ENCODE data around the gene AHSG.

DNA sequence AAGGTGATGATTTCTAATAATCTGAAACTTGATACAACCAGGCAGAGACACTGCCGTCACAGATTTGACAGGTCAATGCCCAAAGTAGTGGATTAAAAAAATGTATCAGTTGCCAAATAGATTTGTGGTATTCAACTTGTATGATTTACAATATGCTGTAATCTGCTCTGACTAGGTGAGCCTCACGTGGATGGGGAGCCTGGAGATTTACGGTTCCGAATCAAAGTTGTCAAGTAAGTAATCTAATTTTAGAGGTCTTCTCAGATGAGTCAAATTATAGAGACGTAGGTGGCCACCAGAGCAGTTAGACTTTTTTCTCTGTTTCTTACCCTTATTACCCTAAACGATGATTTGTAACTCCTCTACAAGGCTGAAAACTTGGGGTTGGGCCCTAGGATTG lies 30.3 kb upstream of the AHSG start:
- TF ChIP-seq, protein P1, sequence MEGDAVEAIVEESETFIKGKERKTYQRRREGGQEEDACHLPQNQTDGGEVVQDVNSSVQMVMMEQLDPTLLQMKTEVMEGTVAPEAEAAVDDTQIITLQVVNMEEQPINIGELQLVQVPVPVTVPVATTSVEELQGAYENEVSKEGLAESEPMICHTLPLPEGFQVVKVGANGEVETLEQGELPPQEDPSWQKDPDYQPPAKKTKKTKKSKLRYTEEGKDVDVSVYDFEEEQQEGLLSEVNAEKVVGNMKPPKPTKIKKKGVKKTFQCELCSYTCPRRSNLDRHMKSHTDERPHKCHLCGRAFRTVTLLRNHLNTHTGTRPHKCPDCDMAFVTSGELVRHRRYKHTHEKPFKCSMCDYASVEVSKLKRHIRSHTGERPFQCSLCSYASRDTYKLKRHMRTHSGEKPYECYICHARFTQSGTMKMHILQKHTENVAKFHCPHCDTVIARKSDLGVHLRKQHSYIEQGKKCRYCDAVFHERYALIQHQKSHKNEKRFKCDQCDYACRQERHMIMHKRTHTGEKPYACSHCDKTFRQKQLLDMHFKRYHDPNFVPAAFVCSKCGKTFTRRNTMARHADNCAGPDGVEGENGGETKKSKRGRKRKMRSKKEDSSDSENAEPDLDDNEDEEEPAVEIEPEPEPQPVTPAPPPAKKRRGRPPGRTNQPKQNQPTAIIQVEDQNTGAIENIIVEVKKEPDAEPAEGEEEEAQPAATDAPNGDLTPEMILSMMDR (IDR thresholded peaks at IDR 0.05 in 4 of 5, conservative IDR thresholded peaks at IDR 0.05 in 1 of 5), result no peak
- no peak for TF ChIP-seq POLR2A (IDR thresholded peaks at IDR 0.05)

Data from gastrocnemius medialis (tissue), 4 donors.